HEK293 (cell line): ENCODE results near the gene RPL12.

Source experiments
- BCL11A ChIP-seq: fragments of 450-650 bp; formaldehyde crosslinking; IDR thresholded peaks from 2 replicates; pipeline ENCODE4 v1.5.1; 2016; ENCODE audit warnings: low read depth, missing biosample characterization, missing genetic modification characterization
- EGR2 ChIP-seq: fragments of 450-650 bp; formaldehyde crosslinking; IDR thresholded peaks from 2 replicates; pipeline ENCODE4 v1.5.1; 2016; ENCODE audit warnings: low read depth, missing biosample characterization, missing genetic modification characterization
- KLF16 ChIP-seq: fragments of 450-650 bp; formaldehyde crosslinking; IDR thresholded peaks from 2 replicates; pipeline ENCODE4 v1.5.1; 2017; ENCODE audit warnings: missing biosample characterization, missing genetic modification characterization
- KLF7 ChIP-seq: fragments of 450-650 bp; formaldehyde crosslinking; IDR thresholded peaks from 2 replicates; pipeline ENCODE4 v1.5.1; 2016; ENCODE audit warnings: missing biosample characterization, missing genetic modification characterization, borderline replicate concordance
- MEIS1 ChIP-seq: sonication (generic); formaldehyde crosslinking; IDR thresholded peaks from 2 replicates; pipeline ENCODE4 v1.8.1; 2022; ENCODE audit warnings: missing genetic modification reagents, mild to moderate bottlenecking, borderline replicate concordance
- SP7 ChIP-seq: fragments of 450-650 bp; formaldehyde crosslinking; IDR thresholded peaks from 2 replicates; pipeline ENCODE4 v1.5.1; 2016; ENCODE audit warnings: missing biosample characterization, missing genetic modification characterization
- YY2 ChIP-seq: fragments of 450-650 bp; formaldehyde crosslinking; IDR thresholded peaks from 2 replicates; pipeline ENCODE4 v1.5.1; 2016; ENCODE audit warnings: missing biosample characterization, missing genetic modification characterization
- ZBTB10 ChIP-seq: fragments of 450-650 bp; formaldehyde crosslinking; IDR thresholded peaks from 2 replicates; pipeline ENCODE4 v1.5.1; 2016; ENCODE audit warnings: missing biosample characterization, missing genetic modification characterization
- ZBTB17 ChIP-seq: fragments of 450-650 bp; formaldehyde crosslinking; IDR thresholded peaks from 2 replicates; pipeline ENCODE4 v1.5.1; 2016; ENCODE audit warnings: missing biosample characterization, missing genetic modification characterization
- ZNF10 ChIP-seq: fragments of 450-650 bp; formaldehyde crosslinking; IDR thresholded peaks from 2 replicates; pipeline ENCODE4 v1.5.1; 2017; ENCODE audit warnings: missing biosample characterization, missing genetic modification characterization
- ZNF140 ChIP-seq: fragments of 450-650 bp; formaldehyde crosslinking; IDR thresholded peaks from 2 replicates; pipeline ENCODE4 v1.5.1; 2016; ENCODE audit warnings: missing biosample characterization, missing genetic modification characterization
- ZNF214 ChIP-seq: fragments of 450-650 bp; formaldehyde crosslinking; IDR thresholded peaks from 2 replicates; pipeline ENCODE4 v1.5.1; 2017; ENCODE audit warnings: missing biosample characterization, mild to moderate bottlenecking, missing genetic modification characterization, borderline replicate concordance
- ZNF24 ChIP-seq: fragments of 450-650 bp; formaldehyde crosslinking; IDR thresholded peaks from 2 replicates; pipeline ENCODE4 v1.5.1; 2016; ENCODE audit warnings: missing biosample characterization, missing genetic modification characterization
- ZNF274 ChIP-seq, 2 experiments: fragments of 200-500 bp in 1 of 2; fragments of 450-650 bp in 1 of 2; sonication (Bioruptor generic) in 1 of 2; formaldehyde crosslinking in 1 of 2; IDR thresholded peaks; 2 replicates each; pipeline versions ENCODE4 v1.5.1 to v1.6.1; 2014 to 2016; ENCODE audit warnings: borderline replicate concordance in 1 of 2, inconsistent platforms in 1 of 2, low read length in 1 of 2, missing biosample characterization in 1 of 2, missing genetic modification characterization in 1 of 2
- ZNF324 ChIP-seq: fragments of 450-650 bp; formaldehyde crosslinking; IDR thresholded peaks from 2 replicates; pipeline ENCODE4 v1.5.1; 2016; ENCODE audit warnings: missing biosample characterization, missing genetic modification characterization
- ZNF37A ChIP-seq: fragments of 450-650 bp; IDR thresholded peaks from 2 replicates; pipeline ENCODE4 v1.5.1; 2018; ENCODE audit warnings: missing biosample characterization, missing genetic modification characterization
- ZNF394 ChIP-seq: fragments of 450-650 bp; formaldehyde crosslinking; IDR thresholded peaks from 2 replicates; pipeline ENCODE4 v1.5.1; 2016; ENCODE audit warnings: missing biosample characterization, missing genetic modification characterization, mild to moderate bottlenecking, moderate library complexity, borderline replicate concordance
- ZNF473 ChIP-seq: fragments of 450-650 bp; formaldehyde crosslinking; IDR thresholded peaks from 2 replicates; pipeline ENCODE4 v1.5.1; 2017; ENCODE audit warnings: missing biosample characterization, missing genetic modification characterization
- ZNF48 ChIP-seq: fragments of 450-650 bp; formaldehyde crosslinking; IDR thresholded peaks from 2 replicates; pipeline ENCODE4 v1.5.1; 2016; ENCODE audit warnings: missing biosample characterization, missing genetic modification characterization
- ZNF585B ChIP-seq: fragments of 450-650 bp; formaldehyde crosslinking; IDR thresholded peaks from 2 replicates; pipeline ENCODE4 v1.5.1; 2016; ENCODE audit warnings: missing biosample characterization, missing genetic modification characterization
- ZNF670 ChIP-seq: fragments of 450-650 bp; formaldehyde crosslinking; IDR thresholded peaks from 2 replicates; pipeline ENCODE4 v1.5.1; 2016; ENCODE audit warnings: missing biosample characterization, missing genetic modification characterization, low read depth
- ZNF837 ChIP-seq: fragments of 450-650 bp; formaldehyde crosslinking; IDR thresholded peaks from 2 replicates; pipeline ENCODE4 v1.5.1; 2016; ENCODE audit warnings: missing biosample characterization, missing genetic modification characterization
- ZSCAN30 ChIP-seq: fragments of 450-650 bp; IDR thresholded peaks from 2 replicates; pipeline ENCODE4 v1.5.1; 2018; ENCODE audit warnings: missing biosample characterization, mild to moderate bottlenecking, missing genetic modification characterization, moderate library complexity
- TF ChIP-seq, protein P1 (sequence below): fragments of 450-650 bp; formaldehyde crosslinking; IDR thresholded peaks from 2 replicates; pipeline ENCODE4 v1.5.1; 2016; ENCODE audit warnings: missing biosample characterization, missing genetic modification characterization, low read depth
- TF ChIP-seq, protein P2 (sequence below): fragments of 450-650 bp; formaldehyde crosslinking; IDR thresholded peaks from 2 replicates; pipeline ENCODE4 v1.5.1; 2016; ENCODE audit warnings: missing biosample characterization, missing genetic modification characterization
- TF ChIP-seq, protein P3 (sequence below): fragments of 450-650 bp; formaldehyde crosslinking; conservative IDR thresholded peaks from 2 replicates; pipeline ENCODE4 v1.5.1; 2016; ENCODE audit warnings: low read depth, missing biosample characterization, missing genetic modification characterization
- TF ChIP-seq, protein P4 (sequence below): fragments of 450-650 bp; formaldehyde crosslinking; IDR thresholded peaks from 2 replicates; pipeline ENCODE4 v1.5.1; 2016; ENCODE audit warnings: missing biosample characterization, missing genetic modification characterization

The RPL12 gene

DNA sequence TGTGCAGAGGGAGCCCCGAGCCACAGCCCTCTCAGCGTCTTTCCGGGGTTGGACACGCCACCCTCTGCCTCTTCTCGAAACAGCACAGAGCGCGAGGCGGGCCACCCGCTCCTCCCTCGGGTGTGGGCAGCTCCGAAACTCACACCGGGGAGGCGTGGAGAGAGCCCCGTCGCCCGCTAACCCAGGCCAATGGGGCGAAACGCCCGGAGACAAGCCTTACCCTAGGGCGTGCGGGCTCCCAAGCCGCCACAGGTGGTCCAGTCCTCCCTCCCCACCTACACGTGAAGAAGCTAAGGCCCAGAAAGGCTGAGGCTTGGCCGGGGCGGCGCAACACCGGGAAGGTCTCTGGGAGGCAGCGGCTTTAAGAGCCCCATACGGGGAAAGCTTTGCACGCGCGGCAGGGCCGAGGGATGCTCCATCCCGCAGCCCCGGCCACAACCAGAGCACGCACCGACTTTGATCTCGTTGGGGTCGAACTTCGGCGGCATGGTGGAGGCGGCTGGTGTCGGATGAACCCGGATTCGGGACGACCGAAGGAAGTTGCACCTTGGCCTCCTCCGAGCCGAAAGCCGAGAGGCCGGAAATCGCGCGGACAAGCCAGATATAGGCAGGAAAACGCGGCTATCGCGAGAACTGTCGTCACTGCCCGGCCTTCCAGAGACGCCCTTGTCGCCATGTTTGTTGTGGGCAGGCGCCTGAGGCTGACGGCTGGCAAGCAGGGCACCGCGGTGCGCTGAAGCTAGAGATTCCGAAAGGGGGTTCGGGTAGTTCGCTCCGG, at the start of gene RPL12, which contains the start of gene LRSAM1 (continued):
- TF ChIP-seq, protein P1, sequence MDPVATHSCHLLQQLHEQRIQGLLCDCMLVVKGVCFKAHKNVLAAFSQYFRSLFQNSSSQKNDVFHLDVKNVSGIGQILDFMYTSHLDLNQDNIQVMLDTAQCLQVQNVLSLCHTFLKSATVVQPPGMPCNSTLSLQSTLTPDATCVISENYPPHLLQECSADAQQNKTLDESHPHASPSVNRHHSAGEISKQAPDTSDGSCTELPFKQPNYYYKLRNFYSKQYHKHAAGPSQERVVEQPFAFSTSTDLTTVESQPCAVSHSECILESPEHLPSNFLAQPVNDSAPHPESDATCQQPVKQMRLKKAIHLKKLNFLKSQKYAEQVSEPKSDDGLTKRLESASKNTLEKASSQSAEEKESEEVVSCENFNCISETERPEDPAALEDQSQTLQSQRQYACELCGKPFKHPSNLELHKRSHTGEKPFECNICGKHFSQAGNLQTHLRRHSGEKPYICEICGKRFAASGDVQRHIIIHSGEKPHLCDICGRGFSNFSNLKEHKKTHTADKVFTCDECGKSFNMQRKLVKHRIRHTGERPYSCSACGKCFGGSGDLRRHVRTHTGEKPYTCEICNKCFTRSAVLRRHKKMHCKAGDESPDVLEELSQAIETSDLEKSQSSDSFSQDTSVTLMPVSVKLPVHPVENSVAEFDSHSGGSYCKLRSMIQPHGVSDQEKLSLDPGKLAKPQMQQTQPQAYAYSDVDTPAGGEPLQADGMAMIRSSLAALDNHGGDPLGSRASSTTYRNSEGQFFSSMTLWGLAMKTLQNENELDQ: no peak
- TF ChIP-seq SP7 (tag by site-specific recombination) (peak; percentile 86; the same call in 1 of the 2 replicates), ZNF37A (no peak), ZNF394 (peak; percentile 66), ZNF274 (IDR thresholded peaks at IDR 0.05; ENCODE audit: low read length) (no peak), ZNF274 (tag by site-specific recombination; IDR thresholded peaks at IDR 0.05; ENCODE audit: borderline replicate concordance) (no peak), BCL11A (tag by site-specific recombination) (no peak), ZBTB10 (tag by site-specific recombination) (peak; percentile 32), KLF7 (tag by site-specific recombination) (no peak), ZNF670 (tag by site-specific recombination) (no peak), ZNF214 (no peak), YY2 (tag by site-specific recombination) (peak; percentile 82), ZNF48 (tag by site-specific recombination) (no peak), ZNF585B (tag by site-specific recombination) (no peak), ZNF140 (tag by site-specific recombination) (no peak), ZNF24 (tag by site-specific recombination) (peak; percentile 72; the same call in 1 of the 2 replicates), EGR2 (tag by site-specific recombination) (no peak), ZSCAN30 (tag by site-specific recombination) (peak; percentile 78; the same call in 1 of the 2 replicates), ZNF324 (peak; percentile 75), ZNF10 (no peak), ZNF837 (no peak), KLF16 (tag by site-specific recombination) (peak; percentile 80), ZNF473 (tag by site-specific recombination) (no peak), ZBTB17 (tag by site-specific recombination) (peak; percentile 88), MEIS1 (CRISPR knock-in tag) (0 out of 2 replicates have a peak, but pooled peaks have one; percentile 8)
- TF ChIP-seq, protein P2, sequence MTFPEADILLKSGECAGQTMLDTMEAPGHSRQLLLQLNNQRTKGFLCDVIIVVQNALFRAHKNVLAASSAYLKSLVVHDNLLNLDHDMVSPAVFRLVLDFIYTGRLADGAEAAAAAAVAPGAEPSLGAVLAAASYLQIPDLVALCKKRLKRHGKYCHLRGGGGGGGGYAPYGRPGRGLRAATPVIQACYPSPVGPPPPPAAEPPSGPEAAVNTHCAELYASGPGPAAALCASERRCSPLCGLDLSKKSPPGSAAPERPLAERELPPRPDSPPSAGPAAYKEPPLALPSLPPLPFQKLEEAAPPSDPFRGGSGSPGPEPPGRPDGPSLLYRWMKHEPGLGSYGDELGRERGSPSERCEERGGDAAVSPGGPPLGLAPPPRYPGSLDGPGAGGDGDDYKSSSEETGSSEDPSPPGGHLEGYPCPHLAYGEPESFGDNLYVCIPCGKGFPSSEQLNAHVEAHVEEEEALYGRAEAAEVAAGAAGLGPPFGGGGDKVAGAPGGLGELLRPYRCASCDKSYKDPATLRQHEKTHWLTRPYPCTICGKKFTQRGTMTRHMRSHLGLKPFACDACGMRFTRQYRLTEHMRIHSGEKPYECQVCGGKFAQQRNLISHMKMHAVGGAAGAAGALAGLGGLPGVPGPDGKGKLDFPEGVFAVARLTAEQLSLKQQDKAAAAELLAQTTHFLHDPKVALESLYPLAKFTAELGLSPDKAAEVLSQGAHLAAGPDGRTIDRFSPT (tag by site-specific recombination): peak; percentile 71
- TF ChIP-seq, protein P3, sequence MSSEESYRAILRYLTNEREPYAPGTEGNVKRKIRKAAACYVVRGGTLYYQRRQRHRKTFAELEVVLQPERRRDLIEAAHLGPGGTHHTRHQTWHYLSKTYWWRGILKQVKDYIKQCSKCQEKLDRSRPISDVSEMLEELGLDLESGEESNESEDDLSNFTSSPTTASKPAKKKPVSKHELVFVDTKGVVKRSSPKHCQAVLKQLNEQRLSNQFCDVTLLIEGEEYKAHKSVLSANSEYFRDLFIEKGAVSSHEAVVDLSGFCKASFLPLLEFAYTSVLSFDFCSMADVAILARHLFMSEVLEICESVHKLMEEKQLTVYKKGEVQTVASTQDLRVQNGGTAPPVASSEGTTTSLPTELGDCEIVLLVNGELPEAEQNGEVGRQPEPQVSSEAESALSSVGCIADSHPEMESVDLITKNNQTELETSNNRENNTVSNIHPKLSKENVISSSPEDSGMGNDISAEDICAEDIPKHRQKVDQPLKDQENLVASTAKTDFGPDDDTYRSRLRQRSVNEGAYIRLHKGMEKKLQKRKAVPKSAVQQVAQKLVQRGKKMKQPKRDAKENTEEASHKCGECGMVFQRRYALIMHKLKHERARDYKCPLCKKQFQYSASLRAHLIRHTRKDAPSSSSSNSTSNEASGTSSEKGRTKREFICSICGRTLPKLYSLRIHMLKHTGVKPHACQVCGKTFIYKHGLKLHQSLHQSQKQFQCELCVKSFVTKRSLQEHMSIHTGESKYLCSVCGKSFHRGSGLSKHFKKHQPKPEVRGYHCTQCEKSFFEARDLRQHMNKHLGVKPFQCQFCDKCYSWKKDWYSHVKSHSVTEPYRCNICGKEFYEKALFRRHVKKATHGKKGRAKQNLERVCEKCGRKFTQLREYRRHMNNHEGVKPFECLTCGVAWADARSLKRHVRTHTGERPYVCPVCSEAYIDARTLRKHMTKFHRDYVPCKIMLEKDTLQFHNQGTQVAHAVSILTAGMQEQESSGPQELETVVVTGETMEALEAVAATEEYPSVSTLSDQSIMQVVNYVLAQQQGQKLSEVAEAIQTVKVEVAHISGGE (tag by site-specific recombination): peak; percentile 72
- TF ChIP-seq, protein P4, sequence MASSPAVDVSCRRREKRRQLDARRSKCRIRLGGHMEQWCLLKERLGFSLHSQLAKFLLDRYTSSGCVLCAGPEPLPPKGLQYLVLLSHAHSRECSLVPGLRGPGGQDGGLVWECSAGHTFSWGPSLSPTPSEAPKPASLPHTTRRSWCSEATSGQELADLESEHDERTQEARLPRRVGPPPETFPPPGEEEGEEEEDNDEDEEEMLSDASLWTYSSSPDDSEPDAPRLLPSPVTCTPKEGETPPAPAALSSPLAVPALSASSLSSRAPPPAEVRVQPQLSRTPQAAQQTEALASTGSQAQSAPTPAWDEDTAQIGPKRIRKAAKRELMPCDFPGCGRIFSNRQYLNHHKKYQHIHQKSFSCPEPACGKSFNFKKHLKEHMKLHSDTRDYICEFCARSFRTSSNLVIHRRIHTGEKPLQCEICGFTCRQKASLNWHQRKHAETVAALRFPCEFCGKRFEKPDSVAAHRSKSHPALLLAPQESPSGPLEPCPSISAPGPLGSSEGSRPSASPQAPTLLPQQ (tag by site-specific recombination): peak; percentile 69; the same call in 1 of the 2 replicates
